ENCODE results near the gene BCL6. TPM values are rescaled to one million over a fixed set of nuclear protein-coding genes. Genes with fewer than 3 reads are reported as not detected.

The BCL6 gene
- total RNA-seq, 6 donors from 2014 or later, result 80.4 to 268 (median 119) TPM

GRCh38 chr3:187702507-187703033, 42.7 kb downstream of the BCL6 start, which contains the start of gene RTP2:
Gene RTP2 (minus strand): TSS chr3:187702557. CDS start chr3:187702128, 429 bp downstream.
- Histone ChIP-seq H3K4me1 (peaks cover 0 to 4% (median 0%) of the 10 kb centered on the region in 4 donors), H3K27me3 (no peaks in the 10 kb centered on the region), H3K9me3 (no peaks in the 10 kb centered on the region), H3K36me3 (no peaks in the 10 kb centered on the region), H3K4me3 (no peak within 1 kb of the TSS), H3K27ac (no peak within 1 kb of the TSS)
- no peak for DNase-seq
- TF ChIP-seq POLR2AphosphoS5 (IDR thresholded peaks at IDR 0.05) (no peak), POLR2A (IDR thresholded peaks at IDR 0.05) (no peak), CTCF (IDR thresholded peaks at IDR 0.05) (no peak), EP300 (IDR thresholded peaks at IDR 0.05) (no peak)
- no peak for ATAC-seq (ENCODE audit: low FRiP score in 2 of 2)
- 37 to 43% methylated on average over 3 to 4 of the region's 4 CpGs for WGBS, 2 donors

GRCh38 chr3:187700249-187700648, 45.0 kb downstream of the BCL6 start:
- Histone ChIP-seq H3K36me3 (no peaks in the 10 kb centered on the region), H3K27me3 (no peaks in the 10 kb centered on the region), H3K4me3 (no peak overlapping the region), H3K4me1 (peaks cover 0 to 4% (median 0%) of the 10 kb centered on the region in 4 donors), H3K9me3 (no peaks in the 10 kb centered on the region), H3K27ac (no peak overlapping the region)
- no peak for DNase-seq
- 100% methylated on average over 2 of the region's 2 CpGs for WGBS, 2 donors
- ATAC-seq (ENCODE audit: low FRiP score in 2 of 2), result no peak
- TF ChIP-seq EP300 (IDR thresholded peaks at IDR 0.05) (no peak), POLR2A (IDR thresholded peaks at IDR 0.05) (no peak), CTCF (IDR thresholded peaks at IDR 0.05) (no peak), POLR2AphosphoS5 (IDR thresholded peaks at IDR 0.05) (no peak)

- 89 to 93% methylated on average over 35 to 39 of the region's 42 CpGs for WGBS, 2 donors
- ATAC-seq (ENCODE audit: low FRiP score in 2 of 2) (no peak), DNase-seq (peak in 1 of 2 donors; percentile 76)
- Histone ChIP-seq H3K4me3 (no peak overlapping the region), H3K27me3 (no peaks in the 10 kb centered on the region), H3K36me3 (no peaks in the 10 kb centered on the region), H3K9me3 (no peaks in the 10 kb centered on the region), H3K27ac (no peak overlapping the region), H3K4me1 (peaks cover 0 to 4% (median 0%) of the 10 kb centered on the region in 4 donors)
- TF ChIP-seq CTCF (IDR thresholded peaks at IDR 0.05) (no peak), POLR2AphosphoS5 (IDR thresholded peaks at IDR 0.05) (no peak), EP300 (IDR thresholded peaks at IDR 0.05) (no peak), POLR2A (IDR thresholded peaks at IDR 0.05) (no peak)
Observed at GRCh38 chr3:187698499-187699399, 46.5 kb downstream of the BCL6 start.

- H3K36me3 ChIP-seq, result no peaks in the 10 kb centered on the region
- H3K4me3 ChIP-seq, result no peak overlapping the region
- ATAC-seq (ENCODE audit: low FRiP score in 2 of 2) (no peak), DNase-seq (no peak)
- no peaks in the 10 kb centered on the region for H3K4me1 ChIP-seq
- TF ChIP-seq POLR2A (IDR thresholded peaks at IDR 0.05), result no peak
- no peak for TF ChIP-seq EP300 (IDR thresholded peaks at IDR 0.05)
- no peak for TF ChIP-seq POLR2AphosphoS5 (IDR thresholded peaks at IDR 0.05)
- no peak for TF ChIP-seq CTCF (IDR thresholded peaks at IDR 0.05)
- 53 to 59% methylated on average over 4 of the region's 4 CpGs for WGBS, 2 donors
- H3K27ac ChIP-seq, result peak overlapping the region in 1 of 4 donors; percentile 32
- H3K9me3 ChIP-seq, result no peaks in the 10 kb centered on the region
- H3K27me3 ChIP-seq, result no peaks in the 10 kb centered on the region
Observed at GRCh38 chr3:187696021-187696420, 49.2 kb downstream of the BCL6 start.
